ENCODE results near the gene NTSR2.

NTSR2 gene

DNA sequence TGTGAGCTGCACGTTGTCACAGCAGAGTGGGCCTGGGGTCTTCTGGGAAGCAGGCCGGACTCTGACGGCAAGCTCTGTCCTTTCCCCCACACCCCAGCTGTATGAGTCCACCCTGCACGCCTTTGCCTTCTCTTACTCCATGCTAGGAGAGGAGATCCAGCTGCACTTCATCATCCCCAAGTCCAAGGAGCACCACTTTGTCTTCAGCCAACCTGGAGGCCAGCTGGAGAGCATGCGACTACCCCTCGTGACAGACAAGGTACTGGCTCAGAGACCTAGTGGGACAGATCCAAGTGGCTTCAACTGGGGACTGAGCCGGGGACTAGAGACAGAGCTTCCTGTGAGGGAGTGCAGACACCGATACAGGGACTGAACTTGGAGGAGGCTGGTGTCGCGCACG is 40.1 kb downstream of the NTSR2 start:
- in situ Hi-C loops (cut with MboI; ENCODE audit: low sequenced_read_pairs, unreplicated experiment) = no loop called here
- no peak for DNase-seq (ENCODE audit: low spot score)
- TF ChIP-seq, protein P1, sequence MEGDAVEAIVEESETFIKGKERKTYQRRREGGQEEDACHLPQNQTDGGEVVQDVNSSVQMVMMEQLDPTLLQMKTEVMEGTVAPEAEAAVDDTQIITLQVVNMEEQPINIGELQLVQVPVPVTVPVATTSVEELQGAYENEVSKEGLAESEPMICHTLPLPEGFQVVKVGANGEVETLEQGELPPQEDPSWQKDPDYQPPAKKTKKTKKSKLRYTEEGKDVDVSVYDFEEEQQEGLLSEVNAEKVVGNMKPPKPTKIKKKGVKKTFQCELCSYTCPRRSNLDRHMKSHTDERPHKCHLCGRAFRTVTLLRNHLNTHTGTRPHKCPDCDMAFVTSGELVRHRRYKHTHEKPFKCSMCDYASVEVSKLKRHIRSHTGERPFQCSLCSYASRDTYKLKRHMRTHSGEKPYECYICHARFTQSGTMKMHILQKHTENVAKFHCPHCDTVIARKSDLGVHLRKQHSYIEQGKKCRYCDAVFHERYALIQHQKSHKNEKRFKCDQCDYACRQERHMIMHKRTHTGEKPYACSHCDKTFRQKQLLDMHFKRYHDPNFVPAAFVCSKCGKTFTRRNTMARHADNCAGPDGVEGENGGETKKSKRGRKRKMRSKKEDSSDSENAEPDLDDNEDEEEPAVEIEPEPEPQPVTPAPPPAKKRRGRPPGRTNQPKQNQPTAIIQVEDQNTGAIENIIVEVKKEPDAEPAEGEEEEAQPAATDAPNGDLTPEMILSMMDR (IDR thresholded peaks at IDR 0.05; ENCODE audit: borderline replicate concordance, control extremely low read depth, extremely low read depth, insufficient read depth, missing control alignments) = no peak

DNA sequence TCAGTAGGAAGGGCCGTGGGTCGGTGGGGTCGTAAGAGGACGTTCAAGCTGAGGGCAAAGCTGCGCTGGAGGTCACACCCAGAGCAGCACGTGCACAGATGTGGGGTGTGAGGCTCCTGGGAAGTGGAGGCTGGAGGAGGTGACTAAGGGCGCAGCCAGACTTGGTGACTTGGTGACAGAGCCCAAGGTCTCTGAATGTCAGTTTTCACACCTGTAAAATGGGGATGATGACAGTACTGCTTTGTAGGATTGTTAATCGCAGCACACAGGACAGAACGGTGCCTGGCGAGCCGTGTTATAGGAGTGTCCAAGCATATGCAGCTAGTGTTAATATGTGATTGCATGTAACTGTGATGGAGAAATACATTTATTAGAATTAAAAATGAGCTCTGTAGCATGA is 40.8 kb downstream of the NTSR2 start:
- in situ Hi-C loops (cut with MboI; ENCODE audit: low sequenced_read_pairs, unreplicated experiment) = no loop called here
- DNase-seq (ENCODE audit: low spot score) = no peak
- TF ChIP-seq, protein P1 (IDR thresholded peaks at IDR 0.05; ENCODE audit: borderline replicate concordance, control extremely low read depth, extremely low read depth, insufficient read depth, missing control alignments) = no peak

DNA sequence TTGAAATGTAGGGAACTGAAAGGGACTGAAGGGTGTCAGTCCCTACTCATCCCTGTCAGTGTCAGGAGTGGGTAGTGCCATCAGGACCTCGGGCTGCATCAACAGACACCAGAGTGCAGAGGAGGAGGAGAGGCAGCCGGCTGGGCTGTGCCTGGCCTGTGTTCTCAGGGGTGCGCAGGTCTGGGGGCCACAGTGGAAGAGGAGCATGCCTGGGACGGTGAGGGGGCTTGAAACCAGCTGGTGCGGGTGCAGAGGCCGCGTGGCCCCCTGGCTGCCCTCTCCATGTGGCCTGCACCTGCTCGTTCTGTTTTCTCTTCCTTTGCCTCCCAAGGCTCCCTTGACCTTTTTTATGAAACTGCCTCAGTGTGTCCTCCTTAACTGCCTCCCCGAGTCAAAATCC is 41.3 kb downstream of the NTSR2 start:
- in situ Hi-C loops (cut with MboI; ENCODE audit: low sequenced_read_pairs, unreplicated experiment) = no loop called here

DNA sequence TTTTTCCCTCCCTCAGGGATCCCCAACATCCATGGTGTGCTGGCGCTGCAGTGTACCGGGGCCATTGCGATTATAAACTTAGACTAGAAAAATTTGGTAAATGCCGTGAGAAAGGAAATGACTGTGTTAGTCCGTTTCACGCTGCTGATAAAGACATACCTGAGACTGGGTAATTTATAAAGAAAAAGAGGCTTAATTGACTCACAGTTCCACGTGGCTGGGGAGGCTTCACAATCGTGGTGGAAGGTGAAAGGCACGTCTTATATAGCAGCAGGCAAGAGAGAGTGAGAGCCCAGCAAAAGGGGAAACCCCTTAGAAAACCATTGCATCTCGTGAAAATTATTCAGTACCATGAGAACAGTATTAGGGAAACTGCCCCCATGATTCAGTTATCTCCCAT is 44.3 kb downstream of the NTSR2 start:
- in situ Hi-C loops (cut with MboI; ENCODE audit: low sequenced_read_pairs, unreplicated experiment) = no loop called here
- TF ChIP-seq, protein P1 (IDR thresholded peaks at IDR 0.05; ENCODE audit: borderline replicate concordance, control extremely low read depth, extremely low read depth, insufficient read depth, missing control alignments) = no peak
- no peak for DNase-seq (ENCODE audit: low spot score)

More for the DNA sequence above, 41.3 kb downstream of the NTSR2 start:
- no peak for DNase-seq (ENCODE audit: low spot score)
- TF ChIP-seq, protein P1 (IDR thresholded peaks at IDR 0.05; ENCODE audit: borderline replicate concordance, control extremely low read depth, extremely low read depth, insufficient read depth, missing control alignments) = no peak

DNA sequence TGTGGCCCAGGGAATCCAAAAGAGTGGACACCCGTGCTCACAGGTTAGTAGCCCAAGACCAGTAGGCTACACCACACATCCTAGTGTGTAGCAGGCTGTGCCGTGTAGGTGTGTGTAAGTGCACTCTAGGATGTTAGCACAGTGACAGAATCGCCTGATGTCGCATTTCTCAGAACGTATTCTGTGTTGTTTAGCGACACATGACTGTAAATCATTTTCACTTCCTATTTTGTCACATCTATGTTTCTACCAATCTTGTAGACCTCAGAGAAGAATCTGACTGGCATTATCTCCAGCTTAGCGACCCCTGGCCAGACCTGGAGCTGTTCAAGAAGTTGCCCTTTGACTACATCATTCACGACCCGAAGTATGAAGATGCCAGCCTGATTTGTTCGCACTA is 45.1 kb downstream of the NTSR2 start:
- TF ChIP-seq, protein P1 (IDR thresholded peaks at IDR 0.05; ENCODE audit: borderline replicate concordance, control extremely low read depth, extremely low read depth, insufficient read depth, missing control alignments) = no peak
- in situ Hi-C loops (cut with MboI; ENCODE audit: low sequenced_read_pairs, unreplicated experiment) = no loop called here
- no peak for DNase-seq (ENCODE audit: low spot score)

DNA sequence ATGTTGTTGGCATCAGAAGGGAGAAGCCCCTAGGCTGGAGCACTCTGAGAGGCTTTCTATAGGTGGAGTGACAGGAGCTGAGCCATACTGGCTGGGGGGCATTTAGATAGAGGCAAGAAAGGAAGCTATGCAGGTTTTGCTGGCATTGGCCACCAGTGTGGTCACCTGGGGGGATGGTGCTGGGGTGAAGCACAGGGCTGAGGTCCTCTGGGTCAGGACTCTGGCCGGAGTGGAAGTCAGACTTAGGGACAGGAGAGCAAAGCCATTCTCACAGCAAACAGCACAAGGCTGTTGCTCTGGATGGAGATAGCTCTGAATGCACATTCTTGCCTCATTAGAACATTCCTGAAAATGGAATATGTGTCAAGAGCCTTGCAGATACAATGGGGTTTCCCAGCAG is 47.4 kb downstream of the NTSR2 start:
- TF ChIP-seq, protein P1 (IDR thresholded peaks at IDR 0.05; ENCODE audit: borderline replicate concordance, control extremely low read depth, extremely low read depth, insufficient read depth, missing control alignments) = no peak
- no peak for DNase-seq (ENCODE audit: low spot score)
- in situ Hi-C loops (cut with MboI; ENCODE audit: low sequenced_read_pairs, unreplicated experiment) = no loop called here

DNA sequence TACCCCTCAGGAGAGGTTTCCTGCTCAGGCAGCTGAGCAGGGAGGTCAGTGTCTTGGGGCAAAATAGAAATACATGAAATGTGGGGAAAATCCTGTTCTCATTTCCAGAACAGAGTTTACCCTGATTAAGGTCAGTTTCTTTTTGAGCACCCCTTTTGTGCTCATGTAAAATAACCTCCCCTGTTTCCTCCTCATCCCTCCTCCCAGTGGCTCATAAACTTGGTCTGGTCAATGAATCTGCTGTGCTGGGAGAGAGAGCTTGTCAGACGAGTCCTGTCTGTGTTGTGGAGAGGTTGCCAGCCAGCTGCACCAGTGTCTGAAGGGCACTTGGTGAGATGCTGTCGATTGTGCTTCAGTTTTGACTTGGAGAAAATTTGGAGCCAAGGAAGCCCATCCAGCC is 48.6 kb downstream of the NTSR2 start:
- TF ChIP-seq, protein P1 (IDR thresholded peaks at IDR 0.05; ENCODE audit: borderline replicate concordance, control extremely low read depth, extremely low read depth, insufficient read depth, missing control alignments) = no peak
- in situ Hi-C loops (cut with MboI; ENCODE audit: low sequenced_read_pairs, unreplicated experiment) = no loop called here
- DNase-seq (ENCODE audit: low spot score) = no peak
